ENCODE measurements around the gene PLXDC2. TPM values are rescaled to one million over a fixed set of nuclear protein-coding genes. Genes with fewer than 3 reads are reported as not detected.

PLXDC2 gene
- total RNA-seq, 3 donors from 2014 or later (not counting 1 experiment from before 2014, with no cell fraction given), result 16.9 to 22.9 (median 21.6) TPM

- Histone ChIP-seq H3K4me1 (ENCODE audit: control insufficient read depth, insufficient read depth, low read length) (no peaks in the 10 kb centered on the region), H3K27ac (ENCODE audit: low read length) (no peak overlapping the region), H3K4me3 (ENCODE audit: low read length) (no peak overlapping the region), H3K9me3 (ENCODE audit: control insufficient read depth, insufficient read depth, low read length) (no peaks in the 10 kb centered on the region), H3K36me3 (ENCODE audit: control insufficient read depth, insufficient read depth, low read length) (no peaks in the 10 kb centered on the region), H3K27me3 (ENCODE audit: control insufficient read depth, insufficient read depth, low read length) (no peaks in the 10 kb centered on the region)
- Mint-ChIP-seq H3K4me3 (no peak overlapping the region), H3K36me3 (peaks cover 8% of the 10 kb centered on the region), H3K9me3 (peaks cover 0 to 3% of the 10 kb centered on the region in 2 donors), H3K27ac (no peak overlapping the region), H3K4me1 (peaks cover 5 to 6% of the 10 kb centered on the region in 2 donors), H3K27me3 (ENCODE audit: low read depth in 2 of 2) (no peaks in the 10 kb centered on the region)
- DNase-seq, result no peak
- TF ChIP-seq, protein P1, sequence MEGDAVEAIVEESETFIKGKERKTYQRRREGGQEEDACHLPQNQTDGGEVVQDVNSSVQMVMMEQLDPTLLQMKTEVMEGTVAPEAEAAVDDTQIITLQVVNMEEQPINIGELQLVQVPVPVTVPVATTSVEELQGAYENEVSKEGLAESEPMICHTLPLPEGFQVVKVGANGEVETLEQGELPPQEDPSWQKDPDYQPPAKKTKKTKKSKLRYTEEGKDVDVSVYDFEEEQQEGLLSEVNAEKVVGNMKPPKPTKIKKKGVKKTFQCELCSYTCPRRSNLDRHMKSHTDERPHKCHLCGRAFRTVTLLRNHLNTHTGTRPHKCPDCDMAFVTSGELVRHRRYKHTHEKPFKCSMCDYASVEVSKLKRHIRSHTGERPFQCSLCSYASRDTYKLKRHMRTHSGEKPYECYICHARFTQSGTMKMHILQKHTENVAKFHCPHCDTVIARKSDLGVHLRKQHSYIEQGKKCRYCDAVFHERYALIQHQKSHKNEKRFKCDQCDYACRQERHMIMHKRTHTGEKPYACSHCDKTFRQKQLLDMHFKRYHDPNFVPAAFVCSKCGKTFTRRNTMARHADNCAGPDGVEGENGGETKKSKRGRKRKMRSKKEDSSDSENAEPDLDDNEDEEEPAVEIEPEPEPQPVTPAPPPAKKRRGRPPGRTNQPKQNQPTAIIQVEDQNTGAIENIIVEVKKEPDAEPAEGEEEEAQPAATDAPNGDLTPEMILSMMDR (IDR thresholded peaks at IDR 0.05), result no peak
- intact Hi-C loops (cut with micrococcal nuclease), result no loop called here
- ATAC-seq, result no peak
These were observed 417.2 kb downstream of the PLXDC2 start for GRCh38 chr10:20233423-20233822.

- DNase-seq (no peak), ATAC-seq (no peak)
- no peaks in the 10 kb centered on the region for H3K4me1 Mint-ChIP-seq
- no peaks in the 10 kb centered on the region for H3K9me3 Mint-ChIP-seq
- H3K36me3 ChIP-seq (ENCODE audit: control insufficient read depth, insufficient read depth, low read length), result no peaks in the 10 kb centered on the region
- 93% methylated on average over 3 of the region's 5 CpGs for WGBS (ENCODE audit: insufficient coverage)
- H3K27me3 ChIP-seq (ENCODE audit: control insufficient read depth, insufficient read depth, low read length), result no peaks in the 10 kb centered on the region
- peaks cover 8% of the 10 kb centered on the region for H3K36me3 Mint-ChIP-seq
- H3K9me3 ChIP-seq (ENCODE audit: control insufficient read depth, insufficient read depth, low read length), result no peaks in the 10 kb centered on the region
- TF ChIP-seq, protein P1 (IDR thresholded peaks at IDR 0.05), result no peak
- no peaks in the 10 kb centered on the region for H3K4me1 ChIP-seq (ENCODE audit: control insufficient read depth, insufficient read depth, low read length)
- no peak overlapping the region for H3K27ac Mint-ChIP-seq
- no peaks in the 10 kb centered on the region for H3K27me3 Mint-ChIP-seq (ENCODE audit: low read depth in 2 of 2)
- intact Hi-C loops (cut with micrococcal nuclease), result no loop called here
- H3K27ac ChIP-seq (ENCODE audit: low read length), result no peak overlapping the region
- H3K4me3 Mint-ChIP-seq, result no peak overlapping the region
- H3K4me3 ChIP-seq (ENCODE audit: low read length), result no peak overlapping the region
These were observed 418.3 kb downstream of the PLXDC2 start for GRCh38 chr10:20234579-20234978.

DNA sequence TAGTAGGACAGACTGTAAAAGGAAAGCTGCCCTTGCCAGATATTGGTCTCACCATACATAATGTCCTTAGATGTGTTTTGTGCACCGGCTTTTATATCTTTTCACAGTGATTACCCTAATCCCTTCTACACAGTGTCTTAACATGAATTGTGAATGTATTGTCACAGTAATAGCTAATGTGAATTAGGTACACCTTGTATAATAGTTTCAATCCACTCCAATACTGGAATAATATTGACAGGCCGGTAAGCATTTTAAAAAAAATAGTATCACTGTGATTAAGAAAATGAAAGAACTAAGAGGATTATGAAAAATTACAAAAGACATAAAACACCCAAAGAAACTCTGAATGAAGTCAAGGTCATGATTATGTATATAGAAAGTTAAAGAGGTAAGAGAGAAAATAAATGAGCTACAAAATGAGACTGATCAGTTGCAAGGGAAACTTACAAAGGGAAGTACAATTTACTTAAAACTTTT lies 420.9 kb downstream of the PLXDC2 start:
- Histone ChIP-seq H3K36me3 (ENCODE audit: control insufficient read depth, insufficient read depth, low read length) (no peaks in the 10 kb centered on the region), H3K27ac (ENCODE audit: low read length) (no peak overlapping the region), H3K4me3 (ENCODE audit: low read length) (no peak overlapping the region), H3K27me3 (ENCODE audit: control insufficient read depth, insufficient read depth, low read length) (no peaks in the 10 kb centered on the region), H3K4me1 (ENCODE audit: control insufficient read depth, insufficient read depth, low read length) (no peaks in the 10 kb centered on the region), H3K9me3 (ENCODE audit: control insufficient read depth, insufficient read depth, low read length) (no peaks in the 10 kb centered on the region)
- Mint-ChIP-seq H3K9me3 (no peaks in the 10 kb centered on the region), H3K27ac (no peak overlapping the region), H3K36me3 (peaks cover 9% of the 10 kb centered on the region), H3K4me3 (no peak overlapping the region), H3K27me3 (ENCODE audit: low read depth in 2 of 2) (no peaks in the 10 kb centered on the region), H3K4me1 (no peaks in the 10 kb centered on the region)
- intact Hi-C loops (cut with micrococcal nuclease), result no loop called here
- ATAC-seq (no peak), DNase-seq (no peak)
- TF ChIP-seq, protein P1 (IDR thresholded peaks at IDR 0.05), result no peak
- 100% methylated on average over 1 of the region's 2 CpGs for WGBS (ENCODE audit: insufficient coverage)

DNA sequence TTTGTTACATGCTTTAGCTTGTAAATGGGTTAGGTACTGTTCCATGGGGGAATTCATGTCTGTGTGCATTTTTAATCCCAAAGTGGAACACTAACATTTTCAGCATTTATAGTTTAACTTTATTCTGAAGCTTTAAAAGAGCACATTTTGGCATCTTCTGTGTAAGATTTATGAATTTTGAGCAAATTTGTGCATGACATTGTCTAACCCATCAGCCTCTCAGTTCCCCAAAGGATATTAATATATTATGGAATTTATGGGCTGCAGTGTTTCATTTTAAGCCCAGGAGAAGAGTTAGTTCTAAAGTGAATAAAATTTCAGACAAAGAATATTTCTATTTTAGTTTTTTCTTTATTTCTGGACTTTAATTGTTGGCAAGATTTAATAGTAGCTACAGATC lies 421.4 kb downstream of the PLXDC2 start:
- TF ChIP-seq, protein P1 (IDR thresholded peaks at IDR 0.05), result no peak
- no peak overlapping the region for H3K4me3 ChIP-seq (ENCODE audit: low read length)
- Mint-ChIP-seq H3K4me3 (no peak overlapping the region), H3K36me3 (peaks cover 9% of the 10 kb centered on the region), H3K4me1 (no peaks in the 10 kb centered on the region), H3K9me3 (no peaks in the 10 kb centered on the region), H3K27me3 (ENCODE audit: low read depth in 2 of 2) (no peaks in the 10 kb centered on the region), H3K27ac (no peak overlapping the region)
- ATAC-seq (no peak), DNase-seq (no peak)
- intact Hi-C loops (cut with micrococcal nuclease), result no loop called here
- H3K27me3 ChIP-seq (ENCODE audit: control insufficient read depth, insufficient read depth, low read length), result no peaks in the 10 kb centered on the region
- no peaks in the 10 kb centered on the region for H3K9me3 ChIP-seq (ENCODE audit: control insufficient read depth, insufficient read depth, low read length)
- H3K4me1 ChIP-seq (ENCODE audit: control insufficient read depth, insufficient read depth, low read length), result no peaks in the 10 kb centered on the region
- H3K36me3 ChIP-seq (ENCODE audit: control insufficient read depth, insufficient read depth, low read length), result no peaks in the 10 kb centered on the region
- H3K27ac ChIP-seq (ENCODE audit: low read length), result no peak overlapping the region

Data from natural killer cell (primary cell).